ENCODE data around the gene PEPD.

The PEPD gene

DNA sequence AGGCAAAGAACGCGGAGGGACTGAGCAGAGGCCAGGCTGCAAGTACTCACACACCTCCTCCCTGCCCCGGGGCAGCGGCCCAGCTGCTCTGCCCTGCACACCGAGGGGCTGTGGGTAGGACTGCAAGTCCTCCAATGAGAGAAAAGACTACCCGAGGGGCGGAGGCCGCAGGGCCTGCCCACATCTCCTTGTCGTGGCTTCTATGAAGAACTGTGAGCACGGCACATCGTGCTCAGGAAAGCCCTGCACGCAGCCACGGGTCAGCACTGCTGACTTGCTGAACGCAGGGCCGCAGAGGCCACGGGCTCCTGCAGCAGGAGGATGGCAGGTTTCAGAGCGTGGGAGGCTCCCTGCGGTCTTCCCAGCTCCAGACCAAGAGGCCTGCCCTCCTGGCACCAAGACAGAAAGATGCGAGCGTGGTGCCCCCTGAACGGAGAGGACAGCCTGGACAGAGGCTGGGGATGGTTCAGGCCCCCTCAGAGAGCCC lies 110.6 kb downstream of the PEPD start:
- TF ChIP-seq FOXP2 (optimal IDR thresholded peaks at IDR 0.05; ENCODE audit: borderline replicate concordance, extremely low read depth, extremely low read length, insufficient read depth) (no peak), POLR2AphosphoS5 (IDR thresholded peaks at IDR 0.05; ENCODE audit: low read depth, low read length) (no peak), REST (IDR thresholded peaks at IDR 0.05; ENCODE audit: insufficient read depth in 1 of 2, low read depth in 2 of 2, low read length in 2 of 2) (no peak), TAF1 (IDR thresholded peaks at IDR 0.05; ENCODE audit: borderline replicate concordance, insufficient read depth, low read length) (no peak), SIN3A (IDR thresholded peaks at IDR 0.05; ENCODE audit: borderline replicate concordance, insufficient read depth, low read length) (no peak)

GRCh38 chr19:33409906-33410685 lies 111.5 kb downstream of the PEPD start:
- TF ChIP-seq SIN3A (IDR thresholded peaks at IDR 0.05; ENCODE audit: borderline replicate concordance, insufficient read depth, low read length) (no peak), POLR2AphosphoS5 (IDR thresholded peaks at IDR 0.05; ENCODE audit: low read depth, low read length) (no peak), TAF1 (IDR thresholded peaks at IDR 0.05; ENCODE audit: borderline replicate concordance, insufficient read depth, low read length) (no peak), FOXP2 (optimal IDR thresholded peaks at IDR 0.05; ENCODE audit: borderline replicate concordance, extremely low read depth, extremely low read length, insufficient read depth) (no peak), REST (IDR thresholded peaks at IDR 0.05; ENCODE audit: insufficient read depth in 1 of 2, low read depth in 2 of 2, low read length in 2 of 2) (no peak)

DNA sequence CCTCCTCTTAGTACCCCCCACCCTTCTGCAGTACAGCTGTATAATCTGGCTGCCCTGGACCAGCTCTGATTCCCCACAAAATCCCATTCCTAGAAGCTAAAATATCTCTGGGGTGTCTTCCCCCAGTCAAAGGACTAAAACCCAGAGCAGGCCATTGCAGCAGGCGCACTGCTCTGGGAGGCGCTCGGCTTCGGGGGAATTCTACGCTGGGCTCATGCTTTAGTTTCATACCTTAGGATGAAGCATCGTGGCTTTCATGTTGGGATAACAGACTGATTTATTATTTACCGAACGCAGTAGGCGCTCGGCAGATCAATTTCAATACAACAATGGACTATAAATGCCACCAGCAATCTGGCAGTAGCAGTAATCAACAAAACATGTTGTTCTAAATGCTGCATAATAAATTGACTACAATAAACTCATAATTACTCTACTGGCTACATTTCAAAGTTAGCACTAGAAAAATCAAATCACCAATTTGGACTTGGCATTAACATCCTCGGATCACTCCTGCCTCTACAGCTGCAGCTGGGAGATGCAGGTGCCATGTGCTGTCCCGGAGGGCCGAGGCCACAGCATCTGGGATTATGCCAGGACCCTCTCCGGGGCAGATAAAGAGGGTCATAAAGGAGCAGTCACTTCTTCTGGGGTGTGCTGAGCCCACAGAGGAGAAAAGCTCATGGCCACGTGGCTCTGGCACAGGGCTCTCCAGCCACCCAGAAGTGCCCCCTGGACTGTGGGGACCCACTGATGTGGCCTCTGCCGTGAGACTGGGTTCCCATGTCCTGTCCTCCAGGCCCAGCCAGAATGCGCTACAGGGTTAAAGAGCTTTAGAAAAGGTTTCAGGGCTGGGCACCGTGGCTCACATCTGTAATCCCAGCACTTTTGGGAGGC lies 112.8 kb downstream of the PEPD start:
- no peak for TF ChIP-seq TAF1 (IDR thresholded peaks at IDR 0.05; ENCODE audit: borderline replicate concordance, insufficient read depth, low read length)
- no peak for TF ChIP-seq POLR2AphosphoS5 (IDR thresholded peaks at IDR 0.05; ENCODE audit: low read depth, low read length)
- no peak for TF ChIP-seq REST (IDR thresholded peaks at IDR 0.05; ENCODE audit: insufficient read depth in 1 of 2, low read depth in 2 of 2, low read length in 2 of 2)
- TF ChIP-seq FOXP2 (optimal IDR thresholded peaks at IDR 0.05; ENCODE audit: borderline replicate concordance, extremely low read depth, extremely low read length, insufficient read depth): no peak
- TF ChIP-seq SIN3A (IDR thresholded peaks at IDR 0.05; ENCODE audit: borderline replicate concordance, insufficient read depth, low read length): no peak

GRCh38 chr19:33408116-33408515 lies 113.5 kb downstream of the PEPD start:
- no peak for TF ChIP-seq REST (IDR thresholded peaks at IDR 0.05; ENCODE audit: insufficient read depth in 1 of 2, low read depth in 2 of 2, low read length in 2 of 2)
- no peak for TF ChIP-seq TAF1 (IDR thresholded peaks at IDR 0.05; ENCODE audit: borderline replicate concordance, insufficient read depth, low read length)
- no peak for TF ChIP-seq SIN3A (IDR thresholded peaks at IDR 0.05; ENCODE audit: borderline replicate concordance, insufficient read depth, low read length)
- TF ChIP-seq FOXP2 (optimal IDR thresholded peaks at IDR 0.05; ENCODE audit: borderline replicate concordance, extremely low read depth, extremely low read length, insufficient read depth): no peak
- TF ChIP-seq POLR2AphosphoS5 (IDR thresholded peaks at IDR 0.05; ENCODE audit: low read depth, low read length): no peak

Data from PFSK-1 (cell line).